ENCODE data around the gene HINT1. TPM values are rescaled to one million over a fixed set of nuclear protein-coding genes. Genes with fewer than 3 reads are reported as not detected.

The HINT1 gene
- total RNA-seq, 2 experiments from 2014 or later: 349 to 361 TPM

Other genes starting within 250 kb of the HINT1 start
- 10 to 100 TPM; 16.6 to 18.6 TPM for gene LYRM7, start 5.7 kb upstream of the HINT1 start, total RNA-seq
- 100 to 1,000 TPM; 103 to 104 TPM for gene CDC42SE2, start 98.8 kb upstream of the HINT1 start, total RNA-seq